ENCODE data around the gene NDOR1. TPM values are rescaled to one million over a fixed set of nuclear protein-coding genes. Genes with fewer than 3 reads are reported as not detected.

The NDOR1 gene
- total RNA-seq, 2 donors from 2014 or later, result 17.1 to 22.7 TPM

GRCh38 chr9:137187386-137187785 lies 18.1 kb upstream of the NDOR1 start:
- Histone ChIP-seq H3K27me3 (no peaks in the 10 kb centered on the region), H3K9me3 (no peaks in the 10 kb centered on the region), H3K4me3 (peak overlapping the region; percentile 79 to 90), H3K27ac (no peak overlapping the region), H3K4me1 (peaks cover 61% of the 10 kb centered on the region), H3K36me3 (replicated peaks in 1 of 2; ENCODE audit: insufficient read depth in 1 of 2, low read depth in 2 of 2) (peaks cover 8 to 17% of the 10 kb centered on the region in 2 donors)
- no peak for TF ChIP-seq CTCF (IDR thresholded peaks at IDR 0.05)
- no peak for TF ChIP-seq POLR2A (IDR thresholded peaks at IDR 0.05)
- ATAC-seq, result no peak
- DNase-seq, result no peak
- intact Hi-C loops (cut with DNase I), result no loop called here
- WGBS, 2 donors, result 59% methylated on average over 9 to 15 of the region's 15 CpGs

- no peaks in the 10 kb centered on the region for H3K9me3 ChIP-seq
- peaks cover 68% of the 10 kb centered on the region for H3K4me1 ChIP-seq
- DNase-seq (no peak), ATAC-seq (no peak)
- H3K4me3 ChIP-seq, result peak overlapping the region; percentile 79 to 90
- peak overlapping the region; percentile 93 to 99 (median 95) for H3K27ac ChIP-seq
- WGBS, 2 donors, result 1% methylated on average over 25 to 31 of the region's 31 CpGs
- intact Hi-C loops (cut with DNase I), result no loop called here
- TF ChIP-seq CTCF (IDR thresholded peaks at IDR 0.05), result no peak
- no peak for TF ChIP-seq POLR2A (IDR thresholded peaks at IDR 0.05)
- H3K27me3 ChIP-seq, result no peaks in the 10 kb centered on the region
- H3K36me3 ChIP-seq (replicated peaks in 1 of 2; ENCODE audit: insufficient read depth in 1 of 2, low read depth in 2 of 2), result peaks cover 8 to 11% of the 10 kb centered on the region in 2 donors
These were observed 17.4 kb upstream of the NDOR1 start for GRCh38 chr9:137188086-137188489.

- intact Hi-C loops (cut with DNase I), result no loop called here
- H3K4me3 ChIP-seq, result peak within 1 kb of the TSS; percentile 79 to 90
- DNase-seq (peak; percentile 94), ATAC-seq (peak; percentile 87)
- 0% methylated on average over 6 to 94 of the region's 98 CpGs for WGBS, 2 donors
- H3K27ac ChIP-seq, result peak within 1 kb of the TSS; percentile 93 to 99 (median 95)
- peaks cover 3 to 6% of the 10 kb centered on the region in 2 donors for H3K36me3 ChIP-seq (replicated peaks in 1 of 2; ENCODE audit: insufficient read depth in 1 of 2, low read depth in 2 of 2)
- peaks cover 74% of the 10 kb centered on the region for H3K4me1 ChIP-seq
- H3K9me3 ChIP-seq, result no peaks in the 10 kb centered on the region
- H3K27me3 ChIP-seq, result no peaks in the 10 kb centered on the region
- peak; percentile 86 to 87 (median 86) for TF ChIP-seq POLR2A (IDR thresholded peaks at IDR 0.05)
- TF ChIP-seq CTCF (IDR thresholded peaks at IDR 0.05), result peak in 4 of 7 experiments; percentile 49 to 63 (median 54)
These were observed 16.8 kb upstream of the NDOR1 start, which contains the start of the genes ANAPC2 and SSNA1 for GRCh38 chr9:137188490-137189296. TSS of gene ANAPC2 (minus strand) at chr9:137188560. CDS start at chr9:137188532, 28 bp downstream. TSS of gene SSNA1 (plus strand) at chr9:137188676. CDS start at chr9:137188727, 51 bp downstream.

- H3K4me3 ChIP-seq, result peak overlapping the region; percentile 79 to 90
- H3K4me1 ChIP-seq, result peaks cover 83% of the 10 kb centered on the region
- H3K9me3 ChIP-seq, result no peaks in the 10 kb centered on the region
- intact Hi-C loops (cut with DNase I), result loop anchor here (5.0 kb wide), 1 partner anchor 43 kb away; the partner anchor contains the start of gene SLC34A3
- H3K36me3 ChIP-seq (replicated peaks in 1 of 2; ENCODE audit: insufficient read depth in 1 of 2, low read depth in 2 of 2), result peaks cover 0 to 4% of the 10 kb centered on the region in 2 donors
- ATAC-seq (peak; percentile 3), DNase-seq (peak; percentile 50 to 68 (median 67))
- H3K27ac ChIP-seq, result peak overlapping the region; percentile 93 to 99 (median 95)
- H3K27me3 ChIP-seq, result no peaks in the 10 kb centered on the region
- WGBS, 2 donors, result 7 to 14% methylated on average over 3 to 23 of the region's 23 CpGs
- peak in 1 of 7 experiments; percentile 23 for TF ChIP-seq CTCF (IDR thresholded peaks at IDR 0.05)
- TF ChIP-seq POLR2A (IDR thresholded peaks at IDR 0.05), result no peak
These were observed 15.9 kb upstream of the NDOR1 start for GRCh38 chr9:137189297-137190295.
